ENCODE measurements around the gene LRP1B. TPM values are rescaled to one million over a fixed set of nuclear protein-coding genes. Genes with fewer than 3 reads are reported as not detected.
"Not testable (repeated sequence)": the region's sequence is repeated elsewhere in the genome, so short reads cannot be mapped to it uniquely, and the experiment has no call there.

LRP1B gene
- total RNA-seq, 1 donor from 2014 or later: 71.4 TPM

GRCh38 chr2:140512106-140512505, 1618.7 kb downstream of the LRP1B start:
- DNase-seq: no peak

DNA sequence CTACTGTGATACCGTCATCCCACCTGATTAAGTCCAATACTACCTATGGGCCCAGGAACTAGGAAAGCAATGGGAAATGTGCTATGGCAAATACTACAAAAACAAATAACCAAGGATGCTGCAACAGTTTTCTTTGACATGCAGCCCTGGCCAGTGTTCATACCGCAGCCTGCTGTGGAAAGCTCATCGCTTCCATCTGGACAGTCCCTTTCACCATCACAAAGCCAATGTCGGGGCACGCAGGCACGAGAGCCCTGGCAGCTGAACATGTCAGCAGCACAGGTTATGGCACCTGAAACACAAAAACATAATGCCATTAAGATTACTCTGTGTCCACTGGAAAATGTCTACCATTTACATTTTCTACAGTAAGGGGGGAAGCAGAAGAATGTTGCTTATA, 1621.1 kb downstream of the LRP1B start:
- DNase-seq: no peak

- DNase-seq: no peak
Observed at GRCh38 chr2:140508756-140509155, 1622.1 kb downstream of the LRP1B start.

- DNase-seq: no peak
Observed at GRCh38 chr2:140506606-140507005, 1624.2 kb downstream of the LRP1B start.

DNA sequence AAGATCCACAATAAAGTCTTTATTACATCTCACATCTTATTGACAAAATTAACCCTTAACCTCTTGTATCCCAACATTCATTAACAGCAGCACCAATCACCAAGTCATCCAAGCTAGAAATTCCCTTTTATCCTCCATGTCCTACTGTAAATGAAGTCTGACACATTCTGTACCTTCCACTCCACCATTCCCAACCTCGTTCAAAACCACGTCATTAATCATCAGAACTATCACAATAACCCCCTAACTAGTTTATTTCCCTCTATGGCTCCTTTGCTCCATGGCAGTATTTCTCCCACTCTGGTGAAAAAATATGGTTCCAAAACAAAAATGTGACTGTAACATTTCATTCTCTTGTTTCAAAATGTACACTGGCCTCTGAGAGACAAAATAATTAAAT, 1626.2 kb downstream of the LRP1B start:
- DNase-seq: no peak

GRCh38 chr2:140502951-140503630, 1627.7 kb downstream of the LRP1B start:
- no peak for DNase-seq

DNA sequence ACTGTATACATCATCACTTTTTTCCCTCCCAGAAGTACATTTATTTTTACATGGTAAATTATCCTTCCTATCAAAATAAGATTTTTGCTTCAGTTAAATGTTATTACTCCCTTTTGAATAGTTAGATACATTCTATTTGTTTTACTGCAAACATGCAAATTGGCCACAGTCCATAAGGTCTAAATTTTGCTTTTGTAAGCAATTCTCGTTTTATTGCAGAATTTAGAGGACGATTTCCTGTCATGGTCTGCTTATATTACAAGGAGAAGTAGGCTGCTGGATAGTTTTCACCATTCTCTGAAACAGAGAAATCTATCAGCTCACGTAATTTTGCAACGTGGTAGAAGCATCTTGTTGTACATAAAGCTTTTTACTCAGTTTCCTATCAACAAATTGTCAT, 1632.5 kb downstream of the LRP1B start:
- DNase-seq: no peak

- DNase-seq: no peak
Observed at GRCh38 chr2:140496714-140497113, 1634.1 kb downstream of the LRP1B start.

GRCh38 chr2:140491876-140492275, 1638.9 kb downstream of the LRP1B start:
- no peak for DNase-seq

DNA sequence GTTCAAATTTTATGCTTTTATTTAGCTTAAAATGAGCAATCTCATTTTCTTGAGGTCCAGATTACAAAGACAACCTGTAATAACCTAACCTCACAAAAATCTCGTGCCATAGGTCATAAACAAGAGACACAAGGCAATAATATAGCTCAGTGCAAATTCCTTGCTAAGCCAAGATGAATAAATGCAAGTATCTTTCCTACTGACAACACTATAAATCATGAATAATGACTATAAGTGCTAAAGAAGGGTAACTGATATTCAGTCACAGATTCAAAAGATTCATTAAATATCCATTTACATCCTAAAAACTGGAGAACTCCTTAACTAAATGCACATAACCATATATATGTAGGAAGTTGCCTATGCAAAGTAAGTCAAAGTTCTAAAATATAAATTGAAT, 1641.6 kb downstream of the LRP1B start:
- DNase-seq: no peak

- no peak for DNase-seq
Observed at GRCh38 chr2:140481136-140481535, 1649.7 kb downstream of the LRP1B start.

DNA sequence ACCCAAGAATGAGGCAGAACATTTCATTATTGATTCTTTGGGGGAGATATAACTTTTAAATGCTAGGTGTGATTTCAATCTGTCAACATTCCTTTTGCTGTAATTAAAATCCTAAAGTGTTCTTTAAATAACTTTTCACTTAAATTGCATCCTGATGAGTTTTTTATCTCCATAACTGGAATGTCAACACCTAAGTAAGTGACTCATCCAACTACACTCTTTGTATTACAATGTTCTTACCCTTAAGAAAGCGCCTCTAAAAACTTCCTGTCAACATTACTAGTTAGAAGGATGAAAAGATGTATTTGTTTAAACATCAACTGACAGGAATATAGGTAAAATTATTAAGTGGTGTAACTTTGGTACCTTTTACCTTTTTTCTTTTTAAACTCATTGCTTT, 1657.0 kb downstream of the LRP1B start:
- no peak for DNase-seq

DNA sequence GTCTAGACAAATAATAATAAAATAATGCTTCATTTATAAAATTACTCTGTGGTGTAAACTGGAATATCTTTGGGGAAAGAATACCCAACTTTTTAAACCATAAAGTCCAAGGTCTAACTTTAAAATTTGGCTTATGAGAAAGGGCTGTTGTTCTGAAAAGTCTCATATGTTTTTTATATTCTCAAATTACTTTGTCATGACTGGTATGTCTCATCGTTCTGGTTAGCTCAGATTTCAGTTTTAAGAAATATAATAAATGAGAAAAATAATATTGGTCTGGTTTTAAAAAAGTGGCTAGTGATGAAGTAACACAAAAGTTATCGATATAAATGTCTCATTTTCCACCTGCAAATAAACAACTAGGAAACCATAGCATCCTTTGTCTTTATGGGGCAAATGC, 1658.1 kb downstream of the LRP1B start:
- no peak for DNase-seq

GRCh38 chr2:140465301-140465700, 1665.5 kb downstream of the LRP1B start:
- DNase-seq: no peak

- DNase-seq: no peak
Observed at GRCh38 chr2:140462990-140463389, 1667.8 kb downstream of the LRP1B start.

DNA sequence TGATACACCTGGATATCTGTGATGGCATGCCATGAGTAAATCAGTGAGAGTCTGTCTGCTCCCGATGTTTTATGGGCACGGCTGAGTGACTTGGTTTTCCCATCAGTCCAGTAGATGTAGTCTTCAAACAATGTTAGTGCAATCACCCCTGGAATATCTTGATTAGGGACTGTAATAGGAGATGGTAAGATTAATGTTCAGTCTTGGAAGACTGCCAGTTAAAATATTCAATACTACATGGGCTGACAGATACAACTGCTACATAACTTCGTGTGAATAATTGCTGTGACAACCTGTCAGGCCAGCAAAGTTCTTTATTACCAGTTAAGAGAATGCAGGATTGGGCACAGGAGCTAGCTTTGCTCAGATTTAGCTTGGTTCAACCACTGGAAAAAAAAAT, 1673.3 kb downstream of the LRP1B start:
- DNase-seq: no peak

- DNase-seq: no peak
Observed at GRCh38 chr2:140455315-140455714, 1675.5 kb downstream of the LRP1B start.

GRCh38 chr2:140454717-140455116, 1676.1 kb downstream of the LRP1B start:
- DNase-seq: peak; percentile 18

DNA sequence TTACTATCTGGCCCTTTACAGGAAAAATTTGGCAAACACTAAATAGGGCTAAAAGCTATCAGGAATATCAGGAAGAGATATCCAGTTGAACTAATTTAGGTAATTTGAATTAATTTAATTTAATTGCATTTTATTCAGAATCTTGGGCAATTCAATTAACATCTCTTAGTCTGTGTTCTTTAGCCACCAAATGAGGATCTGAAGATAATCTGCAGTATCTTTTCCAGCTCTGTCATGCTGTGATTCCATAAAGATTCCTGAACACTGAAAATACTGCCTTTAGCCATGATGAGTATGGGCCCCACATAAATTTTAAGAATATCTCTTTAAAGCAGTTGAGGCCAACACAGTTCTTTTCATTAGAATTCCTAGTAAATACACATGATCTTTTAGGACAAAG, 1679.5 kb downstream of the LRP1B start:
- DNase-seq: no peak

GRCh38 chr2:140442319-140442718, 1688.5 kb downstream of the LRP1B start:
- no peak for DNase-seq

DNA sequence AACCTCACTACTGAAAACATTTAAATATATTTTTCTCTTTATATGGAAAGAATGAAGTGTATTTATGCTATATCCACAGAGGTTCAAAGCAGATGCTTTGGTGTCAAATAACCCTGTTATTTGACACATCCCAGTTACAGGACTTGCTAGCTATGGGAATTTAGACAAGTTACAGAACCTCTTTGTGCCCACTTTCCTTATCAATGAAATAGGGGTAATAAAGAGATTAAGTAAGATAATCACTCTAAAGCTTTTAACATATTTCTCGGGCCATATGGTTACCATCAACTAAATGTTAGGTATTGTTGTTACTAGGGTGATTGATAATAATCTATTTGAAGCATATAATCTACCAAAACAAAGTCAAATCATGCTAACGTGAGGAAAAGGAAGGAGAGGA, 1690.0 kb downstream of the LRP1B start:
- no peak for DNase-seq

DNA sequence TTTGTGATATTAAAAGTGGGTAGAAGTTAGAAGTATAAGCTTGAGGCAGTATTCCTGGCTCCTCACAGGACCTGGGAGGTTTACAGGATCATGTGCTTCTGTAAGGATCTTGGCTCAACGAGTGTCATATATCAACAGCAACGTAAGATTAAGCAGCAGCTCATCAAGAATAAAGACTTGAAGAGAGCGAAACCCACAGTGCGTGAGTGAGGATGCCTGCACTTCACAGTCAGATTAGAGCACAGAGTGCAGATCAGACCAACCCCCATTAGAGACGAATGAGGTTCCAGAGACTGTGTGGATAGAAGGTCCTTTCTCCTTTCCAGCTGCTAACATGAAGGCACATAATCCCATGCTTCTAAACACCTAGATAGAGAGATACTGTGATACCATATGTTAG, 1693.9 kb downstream of the LRP1B start:
- no peak for DNase-seq

DNA sequence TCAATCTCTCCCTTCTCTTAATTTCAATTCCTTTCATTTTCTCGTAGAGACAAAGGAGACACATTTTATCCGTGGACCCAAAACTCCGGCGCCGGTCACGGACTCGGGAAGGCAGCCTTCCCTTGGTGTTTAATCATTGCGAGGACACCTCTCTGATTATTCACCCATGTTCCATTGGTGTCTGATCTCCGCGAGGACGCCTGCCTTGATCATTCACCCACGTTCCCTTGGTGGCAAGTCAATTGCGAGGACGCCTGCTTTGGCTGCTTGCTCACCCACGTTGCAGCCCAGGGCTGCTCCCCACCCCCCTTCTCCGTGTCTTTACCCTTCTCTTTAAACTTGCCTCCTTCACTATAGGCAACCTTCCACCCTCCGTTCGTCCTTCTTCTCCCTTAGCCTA, 1703.8 kb downstream of the LRP1B start:
- not testable (repeated sequence) for DNase-seq

DNA sequence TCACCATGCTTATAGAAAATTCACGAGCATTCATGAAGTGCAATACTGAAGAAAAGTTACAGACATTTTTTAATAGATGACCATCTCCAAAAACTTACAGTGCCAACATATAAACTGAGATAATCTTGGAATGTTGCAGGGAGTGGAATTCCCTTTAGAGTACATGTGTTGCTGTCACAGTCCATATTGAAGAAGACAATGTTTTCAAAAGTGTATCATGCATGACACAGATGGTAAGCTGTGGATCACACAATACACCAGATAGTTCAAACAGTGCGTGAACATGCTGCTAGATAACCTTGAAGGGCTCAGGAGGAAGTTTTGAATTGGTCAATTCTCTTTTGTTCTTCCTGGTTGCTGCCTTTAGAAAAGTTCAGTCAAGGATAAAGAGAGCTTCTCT, 1706.3 kb downstream of the LRP1B start:
- DNase-seq: no peak

DNA sequence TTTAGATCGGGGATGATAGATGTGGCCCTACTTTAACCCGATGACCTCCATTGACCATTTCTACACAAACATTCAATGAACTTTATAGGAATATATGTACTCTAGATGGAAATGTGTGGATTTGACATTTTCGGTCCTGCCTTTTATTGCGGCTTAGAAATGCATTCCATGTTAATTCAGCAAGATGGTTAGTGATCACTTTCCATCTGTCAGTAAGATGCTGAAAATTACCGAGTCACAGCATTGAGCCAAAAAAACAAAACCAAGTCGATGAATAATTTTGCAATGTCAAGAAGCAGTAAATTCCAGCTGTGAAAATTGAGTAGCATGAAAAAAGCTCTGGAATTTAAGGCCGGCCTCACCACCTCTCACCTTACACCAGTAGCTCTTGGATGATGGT, 1708.1 kb downstream of the LRP1B start:
- no peak for DNase-seq

Data from occipital lobe (tissue), 2 donors.